Suppressor macrophage (primary cell): Measurements from ENCODE around the gene ITGB3.
"Not testable (repeated sequence)": the region's sequence is repeated elsewhere in the genome, so short reads cannot be mapped to it uniquely, and the experiment has no call there.

ENCODE experiments used
- DNase-seq, 4 experiments: peaks; one replicate each; pipeline ENCODE4 v3.0.0-alpha.2; 2020 to 2022
- total RNA-seq, 17 experiments: gene quantifications; one replicate each; lab custom pipeline; 2026; ENCODE audit warnings: mixed read lengths in 6 of 17, inconsistent platforms in 3 of 17; lab: John Stamatoyannopoulos, UW

ITGB3 gene
- total RNA-seq, result 1.8 to 9.7 (median 4.5) reads per million in 17 experiments

DNA sequence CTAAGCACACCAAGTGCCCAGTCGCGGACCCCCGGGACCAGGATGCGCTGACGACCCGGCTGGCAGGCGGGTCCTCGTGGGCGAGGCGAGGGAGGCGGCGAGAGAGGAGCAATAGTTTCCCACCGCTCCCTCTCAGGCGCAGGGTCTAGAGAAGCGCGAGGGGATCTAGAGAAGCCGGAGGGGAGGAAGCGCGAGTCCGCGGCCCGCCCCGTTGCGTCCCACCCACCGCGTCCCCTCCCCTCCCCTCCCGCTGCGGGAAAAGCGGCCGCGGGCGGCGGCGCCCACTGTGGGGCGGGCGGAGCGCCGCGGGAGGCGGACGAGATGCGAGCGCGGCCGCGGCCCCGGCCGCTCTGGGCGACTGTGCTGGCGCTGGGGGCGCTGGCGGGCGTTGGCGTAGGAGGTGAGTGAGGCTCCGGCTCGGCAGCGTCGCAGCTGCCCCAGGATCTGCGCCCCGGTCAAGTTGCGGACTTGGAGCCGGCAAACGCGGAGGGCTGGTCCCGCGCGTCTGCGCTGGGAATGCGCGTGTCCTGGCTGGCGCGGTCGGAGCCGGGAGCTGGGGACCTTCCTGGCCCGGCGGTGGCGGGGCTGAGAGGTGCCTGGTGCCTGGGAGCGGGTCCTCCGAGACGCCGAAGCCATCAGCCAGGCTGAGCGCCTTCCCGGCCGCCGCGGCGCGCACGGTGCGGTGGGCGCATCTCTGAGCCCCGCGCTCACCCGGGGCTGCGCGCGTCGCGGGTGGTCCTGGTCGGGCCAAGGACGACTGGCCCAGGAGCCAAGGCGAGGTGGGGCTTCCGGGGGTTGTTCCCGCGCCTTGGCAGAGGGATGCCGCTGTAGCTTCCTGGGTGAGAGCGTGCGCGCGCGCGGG, at the start of gene ITGB3:
Gene ITGB3, plus strand, starts transcription at position 287 of the 862 bp plus-strand sequence. Its CDS starts 35 bp downstream, at position 322.
- peak; percentile 56 to 83 (median 68) for DNase-seq

DNA sequence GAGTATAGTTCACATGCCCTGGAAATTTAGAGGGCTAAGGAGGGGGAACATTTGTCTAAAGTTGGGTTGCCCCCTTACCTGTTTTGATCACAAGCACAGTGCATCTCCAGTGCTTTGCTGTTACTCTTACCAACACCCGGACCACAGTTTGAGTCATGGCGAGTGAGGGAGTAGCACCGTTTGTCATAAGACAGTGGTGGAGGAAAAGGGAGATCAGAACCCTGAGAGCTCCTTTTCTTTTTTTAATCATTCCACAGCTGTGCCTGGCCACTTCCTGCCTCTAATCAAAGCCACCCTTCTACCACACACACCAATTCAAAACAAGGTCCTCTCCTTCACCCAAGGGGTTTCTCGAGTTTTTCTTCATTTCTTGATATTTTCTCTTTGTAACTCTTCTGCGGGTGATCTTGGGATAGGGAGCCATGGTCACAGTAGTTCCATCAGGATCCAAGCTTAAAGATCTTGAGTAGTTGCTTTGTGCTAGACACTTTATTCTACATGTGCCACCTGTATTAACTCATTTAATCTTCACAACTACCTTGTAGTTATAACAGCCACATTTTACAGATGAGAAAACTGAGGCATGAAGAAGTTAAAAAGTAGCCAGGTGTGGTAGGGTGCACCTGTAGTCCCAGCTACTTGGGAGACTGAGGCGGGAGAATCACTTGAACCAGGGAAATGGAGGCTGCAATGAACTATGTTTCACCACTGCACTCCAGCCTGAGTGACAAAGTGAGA, 49.5 kb upstream of the ITGB3 start:
- peak; percentile 11 to 31 (median 24) for DNase-seq

DNA sequence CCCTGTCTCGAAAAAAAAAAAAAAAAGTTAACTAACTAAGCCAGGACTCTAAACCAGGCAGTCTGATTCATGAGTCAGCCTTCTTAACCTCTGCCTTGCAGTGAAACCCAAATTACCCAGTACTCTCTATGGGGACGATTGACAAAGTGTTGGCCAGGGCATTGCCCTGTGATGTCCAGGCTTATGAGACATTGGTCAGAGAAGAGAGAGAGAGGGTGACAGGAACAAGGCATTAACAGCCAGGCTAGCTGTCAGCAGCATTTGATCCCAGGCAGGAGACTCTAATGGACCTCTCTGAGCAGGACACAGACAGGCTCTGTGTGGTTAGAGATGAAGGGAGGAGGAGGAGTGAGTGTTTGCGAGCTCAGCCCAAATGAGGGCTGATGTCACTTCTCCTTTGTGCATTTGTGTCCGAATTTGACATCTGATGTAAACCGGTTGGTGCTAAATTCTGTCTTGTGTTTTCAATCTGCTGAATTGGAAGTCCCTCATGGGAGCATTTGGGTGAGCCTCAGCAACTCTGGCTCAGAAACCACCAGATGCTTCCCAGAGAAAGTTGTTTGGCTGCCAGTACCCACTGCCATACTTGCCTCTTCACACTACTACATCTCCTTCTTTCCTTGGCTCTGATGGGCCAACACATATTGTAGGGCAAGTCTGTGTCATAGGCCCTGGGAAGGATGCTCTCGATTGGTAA, 48.8 kb upstream of the ITGB3 start:
- peak; percentile 79 to 91 (median 84) for DNase-seq

DNA sequence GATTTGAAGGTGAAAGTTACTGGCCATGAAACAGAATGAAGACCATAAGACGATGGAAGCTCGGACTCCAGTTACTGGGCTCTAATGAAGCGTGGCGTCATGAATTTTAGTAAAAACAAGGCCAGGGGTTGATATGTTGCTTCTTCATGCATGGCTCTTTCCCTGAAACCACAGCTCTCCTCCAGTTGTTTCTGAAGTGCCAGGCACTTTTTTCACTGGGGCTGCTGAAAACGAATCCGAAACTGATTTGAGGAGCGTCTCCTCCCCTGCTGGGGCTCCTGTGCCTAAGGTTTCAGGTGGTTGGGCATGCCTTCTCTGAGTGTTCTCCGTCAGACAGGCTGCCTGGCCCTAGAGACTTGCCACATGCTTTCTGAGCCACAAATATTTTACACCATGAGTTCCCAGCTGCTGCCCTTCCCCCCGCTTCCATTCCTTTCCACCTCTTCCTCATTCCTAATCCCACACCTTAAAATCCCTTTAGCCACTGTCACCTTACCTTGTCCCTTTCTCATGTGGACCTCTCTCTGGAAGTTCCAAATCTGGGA, 48.1 kb upstream of the ITGB3 start:
- DNase-seq, result no peak

DNA sequence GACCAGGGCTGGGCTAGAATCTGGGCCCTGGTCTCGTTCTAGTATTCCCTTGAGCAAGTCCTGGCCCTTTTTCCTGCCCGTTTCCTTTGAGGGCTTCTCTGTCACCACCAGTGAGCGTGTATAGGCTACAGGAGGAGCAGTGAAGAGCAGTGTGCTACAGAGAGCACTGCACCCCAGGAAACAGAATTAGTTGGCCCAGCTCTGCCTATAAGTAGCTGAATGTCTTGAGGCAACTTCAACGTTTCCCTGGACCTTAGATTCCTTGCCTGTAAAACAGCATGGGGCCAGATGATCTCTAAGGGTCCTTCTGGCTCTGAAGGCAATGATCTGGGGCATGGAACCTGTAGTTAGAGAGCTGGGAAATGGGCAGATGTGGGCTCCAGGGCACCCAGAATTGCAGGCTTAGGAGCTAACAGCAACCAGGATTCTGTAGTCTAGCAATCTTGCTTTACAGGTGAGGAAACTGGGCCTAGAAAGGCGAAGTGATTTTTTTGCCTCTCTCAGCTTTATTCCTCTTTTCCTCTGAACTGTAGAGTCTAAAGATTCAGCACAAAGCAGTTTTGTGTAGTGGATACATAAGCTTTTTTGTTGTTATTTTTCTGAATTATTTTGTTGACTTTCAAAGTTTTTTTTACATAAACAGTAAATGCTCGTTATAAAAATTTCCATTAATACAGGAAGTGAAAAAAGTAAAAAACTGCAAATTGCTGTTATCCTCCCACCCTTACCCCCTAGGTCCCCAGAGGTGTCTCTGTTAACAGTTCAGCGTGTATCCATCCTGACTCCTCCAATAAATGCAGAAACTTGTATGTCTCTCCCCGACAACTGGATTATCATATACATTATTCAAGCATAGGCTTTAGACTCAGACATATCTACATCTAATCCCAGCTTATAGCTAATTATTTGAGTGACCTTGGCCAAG, 46.2 kb upstream of the ITGB3 start:
- no peak for DNase-seq

DNA sequence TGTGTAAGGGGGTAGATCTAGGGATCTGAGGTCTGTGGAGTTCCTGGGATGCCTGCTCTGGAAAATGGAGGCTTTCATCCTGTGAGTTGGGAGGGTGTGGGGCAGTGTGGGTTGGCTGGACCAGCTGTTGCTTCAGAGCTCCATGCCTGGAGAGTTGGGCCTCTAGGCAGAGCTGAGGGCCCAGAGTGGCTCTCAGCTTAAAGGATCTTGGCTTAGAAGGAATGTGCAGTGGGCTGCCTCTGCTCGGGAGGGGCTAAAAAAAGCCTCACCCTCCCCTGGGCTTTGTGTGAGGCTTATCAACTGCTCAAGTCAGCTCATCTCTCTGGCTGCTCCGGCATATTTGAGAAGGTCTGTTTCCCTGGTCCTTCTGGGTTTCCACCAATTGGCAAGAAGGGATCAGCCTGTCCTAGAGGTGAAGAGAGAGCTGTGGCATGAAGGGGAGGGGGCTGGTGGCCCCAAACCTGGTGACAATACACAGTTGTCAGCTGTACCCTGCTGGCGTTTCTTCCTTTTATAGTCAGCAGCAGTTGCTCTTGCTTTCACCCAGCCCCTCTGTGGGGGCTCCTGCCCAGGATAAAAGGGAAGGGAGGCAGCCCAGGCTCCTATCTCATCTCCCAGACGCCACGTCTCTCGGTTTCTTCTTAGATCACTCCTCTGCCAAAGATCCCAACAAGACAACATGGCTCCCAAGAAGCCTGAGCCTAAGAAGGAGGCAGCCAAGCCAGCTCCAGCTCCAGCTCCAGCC, 44.7 kb upstream of the ITGB3 start, which contains the start of gene MYL4:
Gene MYL4, plus strand, starts transcription at position 605 of the 745 bp plus-strand sequence. Its CDS starts 75 bp downstream, at position 680.
- no peak for DNase-seq

DNA sequence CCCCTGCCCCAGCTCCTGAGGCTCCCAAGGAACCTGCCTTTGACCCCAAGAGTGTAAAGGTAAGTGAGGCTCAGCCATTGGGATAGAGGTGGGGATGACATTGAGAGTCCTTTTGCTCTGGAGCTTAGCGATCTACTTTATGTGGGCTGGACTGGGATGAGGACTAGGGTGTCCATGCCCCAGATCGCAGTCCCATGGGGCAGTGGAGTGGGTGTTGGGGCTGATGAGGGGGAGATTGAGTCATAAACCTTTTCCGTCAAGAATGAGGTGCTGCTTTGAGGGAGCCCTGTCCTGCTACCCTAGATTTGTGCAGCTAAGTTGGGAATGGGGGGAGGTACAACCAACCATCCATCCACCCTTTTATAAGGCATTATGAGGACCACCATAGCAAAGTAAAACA, 44.1 kb upstream of the ITGB3 start:
- DNase-seq, result no peak

DNA sequence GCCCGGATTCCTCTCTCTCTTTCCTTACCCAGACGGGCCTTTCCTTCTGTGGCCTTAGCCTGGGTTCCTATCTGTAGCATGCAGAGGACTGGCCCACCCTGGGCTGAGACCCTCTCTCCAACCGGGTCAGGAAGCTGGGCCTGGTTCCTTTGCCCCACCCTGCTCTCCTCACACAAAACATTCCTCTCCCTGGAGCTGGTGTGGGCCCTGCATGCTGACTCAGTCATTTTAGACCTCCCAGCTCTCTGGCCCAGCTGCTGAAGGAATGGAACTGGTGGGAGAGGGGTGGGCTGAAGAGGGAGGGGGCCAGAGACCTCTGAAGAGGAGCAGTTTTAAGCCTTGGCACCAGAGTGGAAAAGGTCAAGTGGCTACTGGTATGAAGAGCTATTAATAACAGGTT, 43.5 kb upstream of the ITGB3 start:
- DNase-seq, result no peak

DNA sequence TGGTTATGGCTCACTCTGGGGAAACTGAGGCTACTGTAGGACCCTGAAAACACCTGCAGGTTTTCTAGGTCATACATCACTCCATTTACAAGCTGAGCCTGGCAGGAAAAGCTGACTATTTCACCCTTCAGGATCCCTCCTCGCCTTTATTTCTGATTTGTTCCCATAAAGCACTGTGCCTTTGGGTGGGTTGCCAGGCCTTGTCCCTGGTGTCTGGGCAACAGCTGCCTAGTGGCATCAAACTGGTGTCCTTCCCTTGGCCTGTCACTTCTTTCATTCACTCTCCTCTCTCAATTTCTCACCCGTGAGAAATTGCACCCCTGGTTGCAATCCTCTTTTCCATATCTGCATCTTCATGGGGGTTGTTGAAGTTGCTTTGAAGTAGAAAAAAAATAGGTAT, 42.8 kb upstream of the ITGB3 start:
- DNase-seq, result no peak

DNA sequence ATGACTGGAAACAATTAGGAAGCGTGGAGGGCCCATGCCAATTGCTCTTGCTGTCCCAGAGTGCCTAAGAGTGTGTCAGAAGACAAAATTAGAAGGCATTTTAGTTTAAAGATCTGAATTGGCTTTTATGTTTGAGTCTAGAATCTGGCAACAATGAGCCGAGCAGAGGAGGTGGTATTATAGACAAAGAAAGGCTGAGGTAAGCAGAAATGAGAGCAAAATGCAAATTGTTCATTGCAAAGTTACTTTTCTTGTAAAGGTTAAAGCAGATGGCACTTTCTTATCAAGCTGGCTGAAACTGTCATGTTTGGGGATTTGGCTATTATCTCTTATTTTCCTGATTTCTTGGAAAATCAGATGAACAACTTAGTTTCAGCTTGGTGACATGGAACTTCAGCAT, 41.2 kb upstream of the ITGB3 start:
- no peak for DNase-seq

DNA sequence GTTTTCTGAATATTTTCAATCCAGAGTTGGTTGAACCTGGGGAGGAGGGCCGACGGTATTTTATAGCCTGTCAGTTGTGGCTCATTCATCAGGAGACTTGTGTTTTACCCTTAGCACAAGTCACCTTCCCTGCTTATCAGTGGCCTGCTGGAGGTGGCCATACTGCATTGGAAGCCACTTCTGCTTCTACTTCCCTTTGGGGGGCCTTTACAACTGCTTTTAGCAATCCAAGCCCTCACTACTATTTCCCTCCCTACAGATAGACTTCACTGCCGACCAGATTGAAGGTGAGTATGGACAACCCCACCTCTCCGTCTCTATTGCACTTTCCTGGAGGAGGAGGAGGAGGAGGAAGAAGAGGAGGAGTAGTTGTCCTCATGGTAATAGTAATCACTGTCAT, 40.1 kb upstream of the ITGB3 start:
- DNase-seq, result no peak

DNA sequence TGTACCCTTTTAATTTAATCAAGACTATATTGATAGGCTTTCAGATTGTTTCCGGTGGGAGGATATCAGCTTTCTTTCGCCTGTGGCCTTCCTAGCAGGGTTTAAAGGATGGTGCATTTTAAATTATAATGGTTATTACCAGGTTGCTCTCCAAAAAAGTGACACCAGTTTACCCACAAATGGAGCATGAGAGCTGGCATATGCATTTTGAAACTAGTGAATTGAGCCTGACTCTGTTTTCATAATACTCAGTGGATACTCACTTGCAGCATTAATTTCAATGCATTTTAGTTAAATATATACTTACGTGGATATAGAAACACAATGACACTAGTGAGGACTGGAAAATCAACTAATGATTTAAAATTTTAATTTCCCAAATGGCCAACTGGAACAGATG, 38.7 kb upstream of the ITGB3 start:
- no peak for DNase-seq

DNA sequence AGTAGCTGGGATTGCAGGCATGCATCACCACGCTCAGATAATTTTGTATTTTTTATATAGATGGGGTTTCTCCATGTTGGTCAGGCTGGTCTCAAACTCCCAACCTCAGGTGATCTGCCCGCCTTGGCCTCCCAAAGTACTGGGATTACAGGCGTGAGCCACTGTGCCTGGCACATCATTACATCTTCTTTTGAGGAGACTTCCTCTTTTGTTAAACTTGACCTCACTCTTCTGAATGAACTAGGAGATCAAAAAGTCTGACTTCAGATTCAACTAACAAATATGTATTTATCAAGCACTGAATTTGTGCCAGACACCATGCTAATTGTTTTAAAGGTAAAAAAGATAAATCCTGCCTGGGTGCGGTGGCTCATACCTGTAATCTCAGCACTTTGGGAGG, 36.8 kb upstream of the ITGB3 start:
- DNase-seq, result peak in 1 of 4 experiments; percentile 30

DNA sequence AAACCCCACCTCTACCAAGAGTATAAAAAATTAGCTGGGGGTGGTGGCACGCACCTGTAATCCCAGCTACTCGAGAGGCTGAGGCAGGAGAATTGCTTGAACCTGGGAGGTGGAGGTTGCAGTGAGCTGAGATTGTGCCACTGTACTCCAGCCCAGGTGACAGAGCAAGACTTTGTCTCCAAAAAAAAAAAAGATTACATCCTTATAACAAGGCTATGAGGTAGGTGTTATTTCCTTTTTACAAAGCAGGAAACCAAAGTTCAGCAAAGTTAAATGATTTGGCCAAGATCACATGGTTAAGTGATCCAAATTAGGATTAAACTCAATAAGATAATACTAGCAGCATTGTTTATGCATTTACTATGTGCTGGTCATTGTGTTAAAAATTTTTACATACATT, 36.3 kb upstream of the ITGB3 start:
- not testable (repeated sequence) for DNase-seq

DNA sequence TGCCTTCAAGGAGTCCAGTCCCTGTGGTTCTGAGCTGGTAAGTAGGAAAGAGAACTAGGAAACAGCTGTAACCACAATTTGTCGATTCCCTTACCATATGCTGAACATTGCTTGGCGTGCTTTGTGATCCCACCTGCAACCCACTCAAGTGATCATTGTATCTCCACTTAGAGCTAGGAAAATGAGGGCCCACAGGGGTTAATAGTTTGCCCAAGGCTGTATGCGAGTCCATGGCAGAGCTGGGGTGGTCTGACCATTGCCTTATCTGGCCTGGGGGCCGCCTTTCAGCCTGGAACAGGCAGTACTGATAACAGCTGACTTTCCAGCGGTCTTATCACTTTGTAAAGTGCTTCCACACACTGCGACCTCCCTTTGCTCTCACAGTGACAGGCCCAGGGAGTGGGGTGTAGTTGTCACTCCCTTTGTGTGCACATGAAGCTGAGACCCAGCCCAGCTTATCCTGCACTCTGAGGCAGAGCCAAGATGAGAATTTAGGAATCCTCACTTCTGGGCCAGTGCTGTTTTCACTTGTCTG, 34.7 kb upstream of the ITGB3 start:
- DNase-seq, result no peak

DNA sequence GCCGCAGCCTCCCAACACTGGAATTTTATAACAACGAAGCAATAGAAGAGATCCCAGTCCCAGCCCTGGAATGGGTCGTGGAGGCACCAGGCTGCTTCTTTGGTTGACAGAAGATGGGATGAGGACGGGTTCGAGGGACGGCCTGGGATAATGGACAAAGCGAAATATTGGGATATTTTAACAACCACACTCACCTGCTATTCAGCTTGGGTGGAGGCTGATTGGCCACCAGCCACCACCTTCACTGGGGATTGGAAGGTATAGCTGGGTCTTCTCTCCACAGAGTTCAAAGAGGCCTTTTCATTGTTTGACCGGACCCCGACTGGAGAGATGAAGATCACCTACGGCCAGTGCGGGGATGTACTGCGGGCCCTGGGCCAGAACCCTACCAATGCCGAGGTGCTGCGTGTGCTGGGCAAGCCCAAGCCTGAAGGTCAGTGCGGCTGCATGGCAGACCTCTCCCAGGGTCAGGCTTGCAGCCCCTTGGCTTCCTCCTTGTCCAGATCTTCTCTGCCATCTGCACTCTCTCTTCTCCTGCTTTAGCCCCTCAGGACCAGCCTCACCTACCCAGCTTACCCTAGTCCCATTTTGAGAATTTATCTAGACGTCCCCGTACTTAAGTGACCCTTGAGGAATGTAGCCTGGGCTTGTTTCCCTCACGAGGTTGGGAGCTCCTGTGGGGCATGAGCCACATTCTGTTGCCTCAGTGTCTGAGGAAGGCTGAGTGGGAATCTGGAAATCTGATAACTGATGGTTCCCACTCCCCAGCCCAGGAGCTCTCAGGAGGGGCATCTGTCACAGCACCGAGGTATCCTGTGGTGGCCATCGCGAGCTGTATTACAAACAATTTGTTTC, 33.8 kb upstream of the ITGB3 start:
- DNase-seq, result no peak

DNA sequence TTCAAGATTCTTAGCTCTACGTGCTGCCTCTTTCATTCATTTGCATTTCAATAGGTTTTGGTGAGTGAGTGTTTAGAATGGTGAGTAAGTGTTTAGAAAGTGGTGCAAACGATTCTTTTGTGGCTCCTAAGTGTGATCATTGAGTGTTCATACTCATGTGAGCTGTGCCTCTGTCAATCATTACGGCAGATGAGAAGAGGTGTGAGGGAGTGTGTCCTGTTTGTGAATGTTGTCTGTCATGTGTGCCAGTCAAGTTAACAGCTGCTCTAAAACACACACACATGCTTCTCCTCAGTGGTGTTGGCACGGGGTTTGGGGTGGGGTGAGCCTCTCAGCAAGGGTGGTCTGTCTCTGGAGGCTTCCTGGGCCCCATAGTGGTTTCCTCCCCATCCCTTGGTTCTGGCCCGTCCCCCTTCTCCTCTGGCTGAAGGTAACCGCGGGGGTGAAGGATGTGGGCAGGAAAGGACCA, 33.1 kb upstream of the ITGB3 start:
- DNase-seq, result no peak

DNA sequence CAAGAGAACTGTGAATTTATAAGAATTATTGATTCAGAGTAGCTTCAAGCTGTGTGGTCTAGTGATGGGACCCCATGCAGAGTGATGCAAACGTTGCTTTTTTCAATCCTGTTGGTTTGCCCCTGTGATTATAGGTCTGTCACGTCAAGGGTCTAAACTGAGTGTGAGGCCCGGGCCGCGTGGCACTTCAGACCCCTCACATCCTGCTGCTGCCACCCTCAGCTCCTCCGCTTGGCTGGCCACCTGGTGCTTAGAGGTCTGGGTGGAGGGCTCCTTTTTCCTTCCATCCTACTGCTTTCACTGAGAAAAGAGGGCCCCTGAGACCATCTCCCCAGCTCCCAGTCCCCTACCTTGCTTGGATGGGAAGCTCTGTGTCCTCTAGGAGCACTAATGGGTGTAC, 32.5 kb upstream of the ITGB3 start:
- no peak for DNase-seq

DNA sequence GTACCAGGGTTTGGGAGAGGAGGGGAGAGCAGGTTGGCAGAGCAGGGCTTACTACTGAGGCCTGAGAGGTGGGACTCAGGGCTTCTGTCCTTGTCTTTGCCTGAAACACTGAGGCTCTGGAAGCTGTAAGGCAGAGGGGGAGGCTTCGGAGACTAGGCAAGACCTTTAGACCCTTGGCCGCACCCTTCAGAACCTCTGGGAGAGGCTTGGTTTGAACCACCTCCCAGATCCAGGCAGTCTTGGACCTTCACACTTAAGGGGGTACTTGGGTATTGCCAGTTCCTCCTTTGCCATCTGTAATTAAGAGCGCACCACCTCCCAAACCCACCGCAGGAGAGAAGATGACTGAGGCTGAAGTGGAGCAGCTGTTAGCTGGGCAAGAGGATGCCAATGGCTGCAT, 31.6 kb upstream of the ITGB3 start:
- DNase-seq, result no peak
